HFFc6 (cell line): ENCODE results near the gene RAB20. TPM values are rescaled to one million over a fixed set of nuclear protein-coding genes. Genes with fewer than 3 reads are reported as not detected.

Experiments
- DNase-seq: peaks from one replicate; pipeline ENCODE4 v3.0.0-alpha.2; 2018
- H3K27ac Mint-ChIP-seq: 2 replicates; pipeline ENCODE4 v1.8.0; 2020; ENCODE audit warnings: mild to moderate bottlenecking, mixed read lengths
- H3K27me3 Mint-ChIP-seq: 2 replicates; pipeline ENCODE4 v1.8.0; 2021; ENCODE audit warnings: mild to moderate bottlenecking, moderate library complexity, mixed read lengths; ENCODE audit not compliant: insufficient read depth
- H3K36me3 Mint-ChIP-seq: 2 replicates; pipeline ENCODE4 v1.8.0; 2021; ENCODE audit warnings: low read depth, mixed read lengths
- H3K4me1 Mint-ChIP-seq: 2 replicates; pipeline ENCODE4 v1.8.0; 2020; ENCODE audit warnings: low read depth, mixed read lengths
- H3K4me3 Mint-ChIP-seq: 2 replicates; pipeline ENCODE4 v1.8.0; 2020; ENCODE audit warnings: mild to moderate bottlenecking, moderate library complexity, mixed read lengths
- H3K9me3 Mint-ChIP-seq: 2 replicates; pipeline ENCODE4 v1.8.0; 2020; ENCODE audit warnings: mild to moderate bottlenecking, mixed read lengths
- total RNA-seq, 6 experiments: library from RNA; stranded (reverse); fragmentation: NEBNext Ultra II Directional; extraction: Animal tissue kit (Norgen Biotek cat#: 25700); gene quantifications; 2 replicates in 1 of 6; 3 replicates in 5 of 6; pipeline ENCODE4 v1.2.3, GENCODE V29; 2021
- TF ChIP-seq, protein P1 (sequence below): fragments of 200-600 bp; sonication (generic); IDR thresholded peaks from 2 replicates; pipeline ENCODE4 v1.5.0; 2021; ENCODE audit warnings: antibody characterized with exemption, mild to moderate bottlenecking

The RAB20 gene
- total RNA-seq, 6 experiments from 2014 or later = 0.40 to 1.0 (median 0.74) TPM

DNA sequence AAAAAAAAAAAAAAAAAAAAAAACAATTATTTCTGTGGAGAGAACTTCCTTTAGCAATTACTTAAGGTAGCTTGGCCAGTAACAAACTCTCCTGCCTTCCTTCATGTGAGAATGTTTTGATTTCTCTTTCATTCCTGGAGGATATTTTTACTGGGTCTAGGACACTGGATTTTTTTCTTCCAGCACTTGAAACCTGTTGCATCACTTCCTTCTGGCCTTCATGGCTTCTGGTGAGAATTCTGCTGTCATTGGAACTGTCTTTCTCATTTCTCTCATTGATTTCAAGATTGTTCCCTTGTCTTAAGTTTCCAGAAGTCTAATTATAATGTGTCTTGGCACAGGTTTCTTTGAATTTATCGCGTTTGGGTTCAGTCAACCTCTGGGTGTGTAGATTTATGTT, 19.3 kb upstream of the RAB20 start:
- DNase-seq = no peak
- TF ChIP-seq, protein P1, sequence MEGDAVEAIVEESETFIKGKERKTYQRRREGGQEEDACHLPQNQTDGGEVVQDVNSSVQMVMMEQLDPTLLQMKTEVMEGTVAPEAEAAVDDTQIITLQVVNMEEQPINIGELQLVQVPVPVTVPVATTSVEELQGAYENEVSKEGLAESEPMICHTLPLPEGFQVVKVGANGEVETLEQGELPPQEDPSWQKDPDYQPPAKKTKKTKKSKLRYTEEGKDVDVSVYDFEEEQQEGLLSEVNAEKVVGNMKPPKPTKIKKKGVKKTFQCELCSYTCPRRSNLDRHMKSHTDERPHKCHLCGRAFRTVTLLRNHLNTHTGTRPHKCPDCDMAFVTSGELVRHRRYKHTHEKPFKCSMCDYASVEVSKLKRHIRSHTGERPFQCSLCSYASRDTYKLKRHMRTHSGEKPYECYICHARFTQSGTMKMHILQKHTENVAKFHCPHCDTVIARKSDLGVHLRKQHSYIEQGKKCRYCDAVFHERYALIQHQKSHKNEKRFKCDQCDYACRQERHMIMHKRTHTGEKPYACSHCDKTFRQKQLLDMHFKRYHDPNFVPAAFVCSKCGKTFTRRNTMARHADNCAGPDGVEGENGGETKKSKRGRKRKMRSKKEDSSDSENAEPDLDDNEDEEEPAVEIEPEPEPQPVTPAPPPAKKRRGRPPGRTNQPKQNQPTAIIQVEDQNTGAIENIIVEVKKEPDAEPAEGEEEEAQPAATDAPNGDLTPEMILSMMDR = no peak
- Mint-ChIP-seq H3K4me3 (no peak overlapping the region), H3K36me3 (no peaks in the 10 kb centered on the region), H3K4me1 (peaks cover 2% of the 10 kb centered on the region; the same call in 1 of the 2 replicates), H3K27me3 (peaks cover 37% of the 10 kb centered on the region), H3K27ac (no peak overlapping the region), H3K9me3 (no peaks in the 10 kb centered on the region)

DNA sequence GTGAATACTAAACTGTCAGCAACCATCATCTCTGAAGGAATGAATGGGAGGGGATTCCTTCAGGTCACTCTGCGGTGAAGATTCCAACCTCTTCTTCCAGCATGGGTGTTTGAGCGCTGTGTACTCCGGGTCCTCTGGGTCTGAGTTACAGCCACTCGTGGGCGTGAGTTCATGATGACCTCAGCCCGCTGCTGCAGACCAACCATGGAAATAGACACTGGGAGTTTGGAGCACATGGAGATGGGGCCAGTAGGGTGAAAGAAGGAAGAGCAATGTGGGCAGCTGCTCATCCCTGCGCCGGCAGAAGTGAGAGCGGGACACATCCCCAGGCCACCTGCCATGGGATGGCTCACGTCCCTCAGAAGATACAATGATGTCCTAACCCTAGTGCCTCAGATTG, 16.8 kb upstream of the RAB20 start:
- no peak for DNase-seq
- Mint-ChIP-seq H3K9me3 (no peaks in the 10 kb centered on the region), H3K4me3 (no peak overlapping the region), H3K27me3 (peaks cover 36% of the 10 kb centered on the region), H3K4me1 (peaks cover 10% of the 10 kb centered on the region), H3K36me3 (no peaks in the 10 kb centered on the region), H3K27ac (no peak overlapping the region)
- TF ChIP-seq, protein P1 = no peak

DNA sequence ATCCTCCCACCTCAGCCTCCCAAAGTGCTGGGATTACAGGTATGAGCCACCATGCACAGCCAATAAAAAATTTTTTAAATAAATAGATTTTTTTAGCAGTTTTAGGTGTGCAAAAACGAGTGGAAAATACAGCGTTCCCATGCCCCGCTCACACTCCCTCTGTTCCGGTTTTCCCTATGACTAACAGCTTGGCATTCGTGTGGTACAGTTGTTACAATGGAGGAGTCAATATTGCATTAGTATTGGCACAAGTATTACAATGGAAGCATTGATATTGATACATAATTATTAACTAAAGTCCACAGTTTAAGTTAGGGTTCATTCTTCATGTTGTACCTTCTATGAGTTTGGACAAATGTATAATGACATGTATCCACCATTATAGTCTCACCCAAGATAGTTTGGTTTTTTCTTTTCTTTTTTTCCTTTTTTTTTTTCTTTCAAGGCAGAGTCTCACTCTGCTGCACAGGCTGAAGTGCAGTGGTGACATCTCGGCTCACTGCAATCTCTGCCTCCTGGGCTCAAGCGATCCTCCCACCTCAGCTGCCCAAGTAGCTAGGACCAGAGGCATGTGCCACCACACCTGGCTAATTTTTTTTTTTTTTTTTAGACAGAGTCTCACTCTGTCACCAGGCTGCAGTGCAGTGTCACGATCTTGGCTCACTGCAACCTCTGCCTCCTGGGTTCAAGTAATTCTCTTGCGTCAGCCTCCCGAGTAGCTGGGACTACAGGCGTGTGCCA, 15.4 kb upstream of the RAB20 start:
- no peak for DNase-seq
- no peak overlapping the region for H3K4me3 Mint-ChIP-seq
- H3K27me3 Mint-ChIP-seq = peaks cover 30% of the 10 kb centered on the region
- TF ChIP-seq, protein P1 = no peak
- peaks cover 10% of the 10 kb centered on the region for H3K4me1 Mint-ChIP-seq
- no peaks in the 10 kb centered on the region for H3K9me3 Mint-ChIP-seq
- no peak overlapping the region for H3K27ac Mint-ChIP-seq
- no peaks in the 10 kb centered on the region for H3K36me3 Mint-ChIP-seq

- Mint-ChIP-seq H3K4me1 (peaks cover 10% of the 10 kb centered on the region), H3K27me3 (peaks cover 33% of the 10 kb centered on the region), H3K4me3 (no peak overlapping the region), H3K9me3 (no peaks in the 10 kb centered on the region), H3K27ac (no peak overlapping the region), H3K36me3 (no peaks in the 10 kb centered on the region)
- TF ChIP-seq, protein P1 = no peak
- DNase-seq = no peak
Measured at GRCh38 chr13:110576070-110576394, 14.5 kb upstream of the RAB20 start.

GRCh38 chr13:110575322-110576069, 14.0 kb upstream of the RAB20 start:
- H3K36me3 Mint-ChIP-seq = no peaks in the 10 kb centered on the region
- H3K4me3 Mint-ChIP-seq = no peak overlapping the region
- H3K27me3 Mint-ChIP-seq = peaks cover 38% of the 10 kb centered on the region
- no peaks in the 10 kb centered on the region for H3K9me3 Mint-ChIP-seq
- DNase-seq = peak; percentile 0
- H3K27ac Mint-ChIP-seq = no peak overlapping the region
- TF ChIP-seq, protein P1 = no peak
- peaks cover 10% of the 10 kb centered on the region for H3K4me1 Mint-ChIP-seq
